GM18508 (cell line): ENCODE data around the gene ADA.

Experiments
- ATAC-seq: cut with Tn5 transposase; IDR thresholded peaks from one replicate; pipeline ENCODE4 v1.9.1; 2021; ENCODE audit warnings: moderate number of reproducible peaks; ENCODE audit not compliant: insufficient read depth, unreplicated experiment

Gene ADA

GRCh38 chr20:44627364-44628010, 24.0 kb downstream of the ADA start:
- no peak for ATAC-seq

DNA sequence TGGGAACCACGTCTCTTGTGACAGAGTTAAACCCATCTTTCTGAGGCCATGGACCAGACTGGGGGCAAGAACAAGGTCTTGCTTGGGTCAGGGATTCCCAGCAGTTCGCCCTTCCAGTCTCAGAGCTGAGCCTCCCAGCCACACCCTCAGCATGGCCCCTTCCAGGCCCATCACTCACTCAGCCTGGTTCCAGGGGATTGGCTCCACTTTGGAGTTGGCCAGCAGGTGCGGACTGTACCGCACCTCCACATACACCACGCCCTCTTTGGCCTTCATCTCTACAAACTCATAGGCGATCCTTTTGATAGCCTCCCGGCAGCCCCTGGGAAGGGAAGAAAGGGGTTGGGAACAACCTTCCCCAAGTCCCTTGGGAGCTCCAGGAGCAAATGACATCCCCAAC, 25.2 kb downstream of the ADA start:
- no peak for ATAC-seq

GRCh38 chr20:44625361-44625760, 26.1 kb downstream of the ADA start:
- ATAC-seq: no peak

- ATAC-seq: no peak
Measured at GRCh38 chr20:44624743-44625271, 26.7 kb downstream of the ADA start.

DNA sequence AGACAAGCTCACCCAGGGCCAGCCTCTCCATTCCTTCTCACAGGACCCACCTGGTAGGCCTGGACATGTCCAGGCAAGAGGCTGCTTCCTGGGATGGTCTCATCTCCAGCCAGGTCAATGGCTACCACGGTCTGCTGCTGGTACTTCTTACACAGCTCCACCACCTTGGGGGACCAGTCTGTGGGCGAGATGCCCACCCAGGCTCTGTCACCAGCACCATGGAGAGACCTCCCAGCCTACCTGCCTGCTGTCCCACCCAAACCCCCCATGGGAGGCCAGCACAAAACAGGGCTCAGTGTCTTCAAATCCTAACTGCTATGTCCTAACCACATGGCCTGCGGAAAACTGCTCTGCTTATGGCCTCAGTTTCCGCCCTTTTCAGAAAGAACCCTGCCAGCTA, 27.3 kb downstream of the ADA start:
- no peak for ATAC-seq

GRCh38 chr20:44622501-44623270, 28.8 kb downstream of the ADA start:
- ATAC-seq: no peak

GRCh38 chr20:44621939-44622338, 29.6 kb downstream of the ADA start:
- no peak for ATAC-seq

DNA sequence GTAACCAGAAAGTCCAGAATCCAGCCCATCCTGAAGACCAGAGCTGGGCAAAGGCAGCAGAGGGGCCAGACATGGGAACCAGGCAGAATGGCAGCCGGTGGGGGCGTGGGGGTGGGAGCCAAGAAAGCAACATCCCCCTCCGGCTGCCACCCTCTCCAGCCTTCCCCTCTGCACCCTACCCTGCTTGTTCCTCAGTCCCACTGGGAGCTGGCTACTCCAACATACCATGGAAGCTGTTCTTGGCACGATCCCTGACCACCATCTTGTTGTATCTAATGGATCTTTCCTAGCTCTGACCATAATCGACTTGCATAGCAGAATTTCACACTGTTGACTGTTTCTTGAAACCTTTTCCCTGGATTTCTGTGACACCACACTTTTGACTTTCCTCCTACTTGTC, 30.2 kb downstream of the ADA start:
- ATAC-seq: no peak

- no peak for ATAC-seq
Measured at GRCh38 chr20:44620030-44620429, 31.5 kb downstream of the ADA start.

DNA sequence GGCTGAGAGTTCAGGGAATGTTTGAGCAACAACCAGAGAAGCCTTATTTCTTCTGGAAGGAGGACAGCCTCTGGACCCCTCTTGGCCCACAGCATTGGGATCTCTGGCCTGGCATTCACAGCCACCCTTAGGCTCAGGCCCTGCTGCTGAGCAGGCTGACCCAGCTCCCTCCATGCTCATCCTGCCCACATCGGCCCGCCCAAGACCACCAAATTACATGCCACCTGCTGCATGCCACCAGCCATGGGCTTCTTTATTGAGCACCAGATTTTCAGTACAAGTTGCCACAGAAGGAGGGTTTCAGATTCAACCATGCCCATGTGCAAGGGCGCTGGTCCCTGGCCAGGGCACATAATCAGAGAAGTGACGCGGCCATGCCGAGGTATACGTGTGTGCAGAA, 32.2 kb downstream of the ADA start:
- ATAC-seq: no peak

GRCh38 chr20:44618318-44618731, 33.2 kb downstream of the ADA start:
- no peak for ATAC-seq

GRCh38 chr20:44616604-44616964, 34.9 kb downstream of the ADA start:
- no peak for ATAC-seq

DNA sequence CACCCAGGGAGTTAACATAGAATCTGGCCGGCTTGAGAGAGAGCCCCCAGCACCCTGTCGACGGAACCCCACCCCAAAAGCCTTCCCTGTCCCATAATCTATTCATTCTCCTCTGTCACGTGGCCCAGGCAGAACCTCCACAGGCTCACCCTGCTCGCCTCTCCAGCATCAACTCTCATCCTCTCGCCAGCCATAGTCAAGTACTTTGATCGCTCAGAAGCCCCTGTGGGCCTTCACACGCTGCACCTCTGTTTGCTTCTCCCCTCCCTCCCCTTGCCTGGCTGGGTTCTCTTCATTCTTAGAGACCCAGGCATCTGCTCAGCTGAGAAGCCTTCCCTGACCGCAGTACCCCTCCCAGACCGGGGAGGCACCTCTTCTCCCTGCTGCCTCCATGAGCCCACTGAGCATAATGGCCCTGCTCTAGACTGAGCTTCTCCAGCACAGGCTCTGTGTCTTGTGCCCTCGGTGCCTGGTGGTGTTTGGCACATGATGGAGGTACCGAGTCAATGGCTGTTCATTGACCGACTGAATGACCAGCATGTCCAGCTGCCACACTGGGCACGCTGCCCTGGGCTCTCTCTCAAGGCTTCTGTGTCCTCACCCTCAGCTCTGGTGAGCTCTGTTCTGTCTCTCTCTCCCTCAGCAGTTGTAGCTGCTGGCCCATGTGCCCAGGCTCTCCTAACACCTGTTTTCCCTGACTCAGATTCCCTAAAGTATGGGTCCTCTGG, 35.5 kb downstream of the ADA start:
- ATAC-seq: no peak

- no peak for ATAC-seq
Measured at GRCh38 chr20:44615169-44615791, 36.2 kb downstream of the ADA start.

DNA sequence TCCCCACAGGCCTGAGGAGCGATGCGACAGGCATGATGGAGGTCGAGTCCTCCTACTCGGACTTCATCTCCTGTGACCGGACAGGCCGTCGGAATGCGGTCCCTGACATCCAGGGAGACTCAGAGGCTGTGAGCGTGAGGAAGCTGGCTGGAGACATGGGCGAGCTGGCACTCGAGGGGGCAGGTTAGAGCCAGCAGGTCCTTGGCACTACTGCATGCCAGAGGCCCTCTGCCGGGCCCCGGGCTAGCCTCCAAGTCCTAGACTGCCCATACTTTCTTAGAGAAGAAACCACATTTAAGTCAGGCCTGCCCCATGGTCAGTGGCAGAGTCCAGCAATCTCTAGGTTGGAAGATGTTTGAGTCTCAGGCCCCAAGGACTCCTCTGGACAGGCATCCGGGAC, 37.0 kb downstream of the ADA start:
- no peak for ATAC-seq

DNA sequence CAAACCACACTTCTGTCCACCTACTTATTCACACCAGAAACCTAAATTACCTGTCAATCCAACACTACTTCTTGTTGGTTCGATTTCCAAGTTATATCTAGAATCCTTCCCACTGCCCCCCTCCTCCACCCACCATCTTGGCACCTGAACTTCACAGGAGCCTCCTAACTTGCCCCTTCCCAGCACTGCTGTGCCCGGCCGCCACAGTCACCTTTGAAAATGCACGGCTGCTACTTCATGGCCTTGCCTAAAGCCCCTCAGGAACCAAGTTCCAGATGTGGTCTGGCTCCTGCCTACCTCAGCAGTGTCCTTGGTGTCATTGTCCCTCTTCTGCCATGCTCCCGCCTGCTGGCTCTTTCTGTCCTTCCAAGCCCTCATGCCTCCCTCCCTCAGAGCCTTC, 37.9 kb downstream of the ADA start:
- ATAC-seq: no peak

DNA sequence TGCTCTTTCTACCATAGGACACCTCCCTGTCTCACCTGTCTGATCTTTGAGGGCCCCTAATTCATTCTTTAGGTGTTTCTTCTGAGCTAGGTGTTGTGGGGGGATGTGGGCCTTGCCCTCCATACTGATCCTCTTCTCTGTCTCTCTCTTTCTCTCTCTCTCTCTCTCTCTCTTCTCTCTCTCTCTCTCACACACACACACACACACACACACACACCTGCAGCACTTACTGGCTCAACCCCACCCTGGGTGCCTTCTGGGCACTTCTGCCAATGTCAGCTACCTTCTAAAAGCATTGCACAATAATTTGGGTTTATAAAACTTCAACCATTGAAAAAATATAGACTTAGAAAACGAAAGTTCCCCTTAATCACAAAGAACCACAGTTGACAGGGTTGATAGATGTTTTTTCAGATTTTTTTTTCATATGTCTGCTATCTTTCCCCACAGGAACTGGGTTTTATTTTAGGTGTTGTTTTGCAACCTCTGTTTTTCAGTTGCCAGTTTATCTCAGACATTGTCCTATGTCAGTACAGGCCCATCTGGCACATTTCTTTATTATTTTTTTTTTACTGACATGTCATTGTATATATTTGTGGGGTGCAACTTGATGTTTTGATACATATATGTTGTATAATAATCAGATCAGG, 41.1 kb downstream of the ADA start:
- no peak for ATAC-seq

DNA sequence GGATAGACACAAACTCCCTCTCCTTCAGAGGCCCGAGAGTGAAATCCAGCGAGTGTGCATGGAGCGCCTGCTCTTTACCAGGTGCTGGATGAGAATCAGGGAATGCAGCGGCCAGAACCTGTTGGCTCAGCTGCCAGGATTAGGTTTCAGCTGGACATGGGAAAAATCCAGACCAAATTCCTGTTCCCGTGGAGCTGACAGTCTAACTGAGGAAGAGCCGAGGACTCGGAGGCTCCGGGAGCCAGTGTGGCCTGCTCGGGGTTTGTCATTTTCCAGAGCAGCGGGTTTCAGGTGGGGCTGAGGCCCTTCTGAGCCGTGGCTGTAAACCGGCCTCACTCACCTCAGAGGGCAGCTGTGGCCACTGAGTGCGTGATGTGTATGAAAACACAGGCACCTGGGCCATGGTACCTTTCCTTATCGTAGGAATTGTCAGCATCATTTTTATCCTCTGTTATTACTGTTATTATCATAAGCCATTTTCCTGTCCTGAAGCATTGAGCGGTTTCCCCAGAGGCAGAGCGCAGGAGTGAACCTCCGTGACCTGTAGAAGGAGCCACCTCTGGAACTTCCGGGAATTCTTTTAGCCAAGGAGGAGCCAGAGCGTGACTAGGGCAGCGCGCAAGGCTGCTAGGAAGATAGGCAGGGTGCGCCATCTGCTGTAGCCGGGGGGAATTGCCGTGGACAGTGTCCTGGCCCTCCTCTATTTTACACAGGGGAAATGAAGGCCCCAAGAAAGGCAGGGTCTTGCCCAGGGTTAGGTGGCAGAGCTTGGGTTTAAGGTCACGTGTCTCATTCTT, 41.8 kb downstream of the ADA start:
- no peak for ATAC-seq

- no peak for ATAC-seq
Measured at GRCh38 chr20:44609006-44609515, 42.4 kb downstream of the ADA start.
